GM18873 (cell line): ENCODE results near the gene PRPS1.
A peak's percentile ranks its signal among the peaks of the same experiment; 100 is the strongest.
"Not testable (repeated sequence)": the region's sequence is repeated elsewhere in the genome, so short reads cannot be mapped to it uniquely, and the experiment has no call there.

Experiments used
- ATAC-seq: cut with Tn5 transposase; IDR thresholded peaks from one replicate; pipeline ENCODE4 v1.9.1; 2021; ENCODE audit warnings: mild to moderate bottlenecking, moderate library complexity, moderate number of reproducible peaks; ENCODE audit not compliant: unreplicated experiment, low FRiP score

PRPS1 gene

GRCh38 chrX:107629540-107629909, 1.2 kb downstream of the PRPS1 start:
- no peak for ATAC-seq

DNA sequence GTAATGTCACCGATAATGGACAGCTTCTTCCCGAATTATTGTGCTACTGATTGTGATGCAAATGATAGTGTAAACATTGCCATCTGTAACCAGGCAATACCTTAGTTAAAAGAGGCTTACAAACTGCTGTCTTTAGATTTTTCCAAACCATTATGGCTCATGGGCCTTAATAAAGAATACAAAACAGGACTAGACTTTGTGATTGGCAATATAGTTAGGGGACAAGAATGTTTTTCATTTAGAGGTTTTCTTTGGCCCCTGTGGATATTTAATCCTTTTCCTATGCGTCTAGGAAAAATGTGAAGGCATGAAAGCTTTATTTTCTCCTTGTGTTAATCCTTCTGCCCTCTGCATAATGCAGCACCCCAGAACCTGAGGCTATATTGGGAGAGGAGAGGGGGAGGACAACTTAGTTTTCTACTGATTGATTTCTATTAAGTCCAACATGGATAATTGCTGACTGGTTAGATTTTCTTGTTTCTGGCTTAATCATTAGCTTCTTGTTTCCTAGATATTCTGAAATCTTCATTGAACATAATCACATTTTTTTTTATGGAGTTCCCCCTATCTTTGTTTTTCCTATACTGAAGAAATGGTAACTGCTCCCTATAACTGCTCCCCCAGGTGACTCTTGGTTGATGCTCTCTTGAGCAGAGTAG, 1.9 kb downstream of the PRPS1 start:
- no peak for ATAC-seq

GRCh38 chrX:107632346-107632745, 4.0 kb downstream of the PRPS1 start:
- ATAC-seq: no peak

DNA sequence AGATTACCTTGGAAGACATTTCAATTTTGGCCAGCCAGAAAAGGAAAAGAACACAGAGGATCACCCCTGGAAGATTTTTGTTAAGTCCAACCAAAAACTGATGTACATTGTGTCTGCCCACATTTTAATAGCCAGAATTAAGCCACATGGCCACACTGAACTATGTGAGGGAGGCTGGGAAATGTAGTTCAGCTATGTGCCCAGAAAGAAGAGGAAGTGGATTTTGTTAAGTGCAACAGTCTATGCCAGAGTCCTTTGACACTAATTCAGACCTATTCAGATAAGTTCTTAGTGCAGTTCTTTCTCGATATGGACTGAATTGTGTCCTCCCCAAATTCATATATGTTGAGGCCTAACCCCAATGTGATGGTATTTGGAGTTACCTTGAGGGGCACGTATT, 18.4 kb downstream of the PRPS1 start:
- no peak for ATAC-seq

GRCh38 chrX:107648332-107648731, 20.0 kb downstream of the PRPS1 start:
- ATAC-seq: no peak

GRCh38 chrX:107654566-107654871, 26.2 kb downstream of the PRPS1 start:
- ATAC-seq: no peak

DNA sequence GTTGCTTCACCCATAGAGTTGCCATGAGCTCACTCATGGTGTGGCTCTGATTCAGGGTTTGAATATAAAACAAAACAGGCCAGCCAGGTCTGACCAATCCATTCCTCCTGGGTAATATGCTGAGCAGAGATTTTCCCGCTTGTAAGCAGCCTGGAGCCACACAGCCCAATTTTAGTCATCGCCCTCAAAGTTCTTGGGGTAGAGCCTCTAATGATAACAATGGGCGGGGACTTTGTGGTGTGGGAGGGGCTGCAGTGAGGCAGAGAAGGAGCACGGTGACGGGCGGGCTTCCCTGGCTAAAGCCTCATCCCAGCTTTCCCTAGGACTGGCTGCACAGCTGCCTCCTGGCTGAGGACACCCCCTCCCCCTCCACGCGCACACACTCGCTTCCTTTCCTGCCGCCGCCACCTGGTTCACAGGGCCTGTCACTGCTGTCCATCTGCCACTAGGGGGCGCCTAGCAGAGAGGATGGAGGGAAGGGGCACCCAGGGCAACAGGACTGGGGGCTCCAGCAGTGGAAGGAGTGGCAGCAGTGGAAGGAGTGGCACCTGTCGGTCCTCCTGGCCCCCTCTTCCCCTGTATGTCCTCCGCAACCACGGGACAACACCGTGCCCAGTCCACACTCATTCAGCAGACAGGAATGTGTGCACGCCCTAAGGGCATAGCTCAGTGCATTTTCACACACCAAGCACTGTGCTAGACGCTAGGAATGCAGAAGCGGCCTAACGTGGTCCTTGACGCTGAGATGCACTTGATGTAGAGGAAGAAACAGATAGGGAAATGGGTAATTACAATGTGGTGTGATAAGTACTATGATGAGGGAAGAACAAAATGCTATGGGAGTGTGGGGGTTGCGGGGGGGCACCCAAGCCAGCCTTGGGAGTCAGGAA, 26.8 kb downstream of the PRPS1 start:
- ATAC-seq: peak; percentile 58

DNA sequence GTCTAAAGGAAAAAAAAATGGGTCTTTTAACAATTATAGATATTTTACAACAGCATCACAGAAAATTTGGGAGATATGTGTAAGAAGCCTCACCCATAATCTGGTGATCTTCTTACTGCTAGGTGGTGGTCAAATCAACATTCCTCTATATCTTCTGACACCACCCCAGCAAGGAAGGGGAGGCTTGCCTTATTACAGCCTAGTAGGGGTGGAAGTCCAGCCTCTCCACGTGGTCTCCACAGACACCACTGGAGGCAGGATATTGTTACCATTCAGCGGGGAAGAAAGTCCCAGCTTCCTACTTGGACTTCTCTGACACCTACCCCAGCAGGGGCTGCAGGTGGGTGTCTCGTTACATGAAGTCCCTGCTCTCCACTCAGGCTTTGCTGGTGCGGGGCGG, 28.7 kb downstream of the PRPS1 start:
- ATAC-seq: no peak

GRCh38 chrX:107658660-107659059, 30.4 kb downstream of the PRPS1 start:
- no peak for ATAC-seq

- ATAC-seq: no peak
Observed at GRCh38 chrX:107659286-107659685, 31.0 kb downstream of the PRPS1 start.

DNA sequence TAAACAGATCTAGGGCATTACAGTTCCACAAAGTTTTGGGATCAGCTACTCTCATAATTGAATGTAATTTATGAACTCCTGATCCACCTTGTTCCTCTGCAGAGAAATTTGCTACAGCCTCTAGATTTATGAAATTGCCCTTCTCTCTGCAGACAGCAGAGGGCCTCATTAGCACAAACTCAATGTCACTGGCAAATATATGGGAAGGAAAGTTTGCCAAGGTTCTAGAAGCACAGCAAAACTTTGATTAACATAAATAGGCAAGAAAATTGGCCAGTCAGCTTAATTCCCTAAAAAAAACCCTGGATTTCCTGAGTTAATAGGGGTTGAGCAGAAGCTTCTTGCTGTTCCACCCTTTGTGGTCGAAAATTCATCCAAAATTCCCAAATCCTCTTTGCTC, 31.5 kb downstream of the PRPS1 start:
- no peak for ATAC-seq

DNA sequence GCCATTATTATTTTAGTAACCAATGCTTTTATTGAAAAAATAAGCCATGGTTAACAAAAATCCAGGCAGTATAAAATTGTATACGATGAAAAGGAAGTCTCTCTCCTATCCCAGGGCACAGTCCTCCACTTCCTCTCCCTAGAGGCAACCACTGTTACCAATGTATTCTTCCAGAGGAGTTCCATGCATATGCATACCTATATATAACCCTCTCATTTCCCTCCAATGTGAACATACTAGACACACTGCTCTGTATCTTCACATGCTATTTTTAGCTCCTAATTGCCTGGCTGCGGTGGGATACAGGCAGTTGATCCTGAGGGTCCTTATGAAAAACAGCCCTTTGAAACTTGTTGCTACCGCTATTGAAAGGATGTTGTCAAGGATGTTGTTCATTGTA, 33.8 kb downstream of the PRPS1 start:
- ATAC-seq: no peak

DNA sequence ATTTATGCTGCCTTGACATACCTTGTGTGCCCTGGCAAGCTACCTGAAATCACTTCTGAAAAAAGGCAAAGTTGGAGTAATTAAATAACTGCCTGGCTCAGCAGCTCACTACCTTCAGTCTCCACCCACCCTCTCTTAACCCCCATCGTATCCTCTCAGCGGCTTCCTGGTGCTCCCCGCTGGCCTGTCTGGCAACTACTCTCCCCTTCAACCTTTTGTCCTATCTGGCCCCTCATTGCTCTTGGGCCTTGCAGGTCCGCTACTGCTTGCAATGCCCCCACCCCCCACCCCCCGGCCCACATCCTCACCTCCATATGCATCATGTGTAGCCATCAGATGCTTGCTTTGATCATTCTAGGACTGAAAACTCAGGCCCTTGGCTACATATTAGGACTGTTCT, 34.5 kb downstream of the PRPS1 start:
- no peak for ATAC-seq

DNA sequence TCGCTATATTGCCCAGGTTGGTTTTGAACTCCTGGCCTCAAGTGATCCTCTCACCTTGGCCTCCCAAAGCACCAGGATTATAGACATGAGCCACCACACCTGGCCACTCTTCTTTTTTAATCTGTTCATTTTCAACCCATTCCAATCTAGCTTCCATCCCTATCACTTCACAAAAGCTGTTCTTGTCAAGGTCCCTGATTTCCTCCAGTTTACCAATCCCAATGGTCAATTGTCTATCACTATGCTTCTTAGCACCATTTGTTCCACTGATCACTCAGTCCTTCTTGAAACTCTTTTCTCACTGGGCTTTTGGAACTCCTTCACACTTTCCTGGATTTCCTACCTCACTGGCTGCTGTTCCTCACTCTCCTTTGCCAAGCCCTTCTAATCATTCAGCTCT, 38.6 kb downstream of the PRPS1 start:
- no peak for ATAC-seq

DNA sequence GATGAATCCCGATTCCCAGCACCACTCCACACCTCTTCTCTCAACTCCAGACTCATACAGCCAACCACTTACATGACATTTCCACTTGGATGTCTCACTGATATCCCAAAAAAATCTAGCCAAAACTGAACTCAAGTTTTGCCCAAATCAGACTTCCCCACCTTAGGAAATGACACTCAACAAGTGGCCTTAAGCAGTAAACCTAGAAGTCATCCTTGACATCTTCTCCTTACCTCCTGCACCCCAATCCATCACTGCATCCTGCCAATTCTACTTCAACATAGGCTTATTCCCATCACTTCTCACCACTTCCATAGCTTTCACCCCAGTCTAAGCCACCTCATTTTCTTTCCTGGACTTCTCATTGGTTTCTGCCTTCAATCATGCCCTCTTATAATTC, 39.1 kb downstream of the PRPS1 start:
- ATAC-seq: no peak

- ATAC-seq: not testable (repeated sequence)
Observed at GRCh38 chrX:107668710-107669109, 40.4 kb downstream of the PRPS1 start.

GRCh38 chrX:107669261-107669660, 41.0 kb downstream of the PRPS1 start:
- no peak for ATAC-seq

- no peak for ATAC-seq
Observed at GRCh38 chrX:107669885-107670628, 41.7 kb downstream of the PRPS1 start.

- ATAC-seq: not testable (repeated sequence)
Observed at GRCh38 chrX:107671256-107671655, 42.9 kb downstream of the PRPS1 start.

GRCh38 chrX:107672955-107673378, 44.7 kb downstream of the PRPS1 start:
- ATAC-seq: no peak

DNA sequence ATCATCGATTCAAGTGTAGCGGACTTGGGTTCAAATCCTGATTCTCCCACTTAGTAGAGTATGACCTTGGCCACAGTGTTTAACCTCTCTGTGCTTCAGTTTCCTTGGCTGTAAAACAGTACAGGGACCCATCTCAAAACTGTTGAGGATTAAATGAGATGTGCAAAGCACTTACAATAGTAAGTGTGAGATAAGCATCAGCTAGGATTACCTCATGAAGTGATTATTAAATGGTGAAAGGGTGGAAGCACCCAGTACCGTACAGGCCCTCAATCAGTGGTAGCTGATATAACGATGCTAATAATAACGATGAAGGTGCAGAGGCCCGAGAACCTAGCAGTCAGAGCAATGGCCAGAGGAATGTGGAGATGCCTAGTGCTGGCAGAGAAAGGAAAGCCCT, 45.1 kb downstream of the PRPS1 start:
- no peak for ATAC-seq
